PC-3 (cell line): ENCODE measurements around the gene TNFRSF19.

Experiments
- CTCF ChIP-seq: fragments of 300-600 bp; sonication (generic); conservative IDR thresholded peaks from 2 replicates; pipeline ENCODE4 v1.5.1; 2017; ENCODE audit warnings: antibody characterized with exemption, low read depth, mild to moderate bottlenecking, low read length
- EZH2 ChIP-seq: fragments of 300-600 bp; sonication (generic); IDR thresholded peaks from one replicate; pipeline ENCODE4 v1.6.1; 2017; ENCODE audit warnings: antibody characterized with exemption, mild to moderate bottlenecking, low read length; ENCODE audit not compliant: unreplicated experiment
- EZH2phosphoT487 ChIP-seq: fragments of 300-600 bp; sonication (generic); IDR thresholded peaks from 2 replicates; pipeline ENCODE4 v1.6.1; 2018; ENCODE audit warnings: mild to moderate bottlenecking, antibody characterized with exemption, low read length, borderline replicate concordance

- TF ChIP-seq CTCF (no peak), EZH2 (no peak), EZH2phosphoT487 (no peak)
Measured at GRCh38 chr13:23671897-23672296, 101.7 kb downstream of the TNFRSF19 start.
